ENCODE results near the gene HLA-E. TPM values are rescaled to one million over a fixed set of nuclear protein-coding genes. Genes with fewer than 3 reads are reported as not detected.
A peak's percentile ranks its signal among the peaks of the same experiment; 100 is the strongest.
"Not testable (repeated sequence)": the region's sequence is repeated elsewhere in the genome, so short reads cannot be mapped to it uniquely, and the experiment has no call there.

Gene HLA-E
- polyA plus RNA-seq, 1 donor from 2014 or later: 2,343 TPM

DNA sequence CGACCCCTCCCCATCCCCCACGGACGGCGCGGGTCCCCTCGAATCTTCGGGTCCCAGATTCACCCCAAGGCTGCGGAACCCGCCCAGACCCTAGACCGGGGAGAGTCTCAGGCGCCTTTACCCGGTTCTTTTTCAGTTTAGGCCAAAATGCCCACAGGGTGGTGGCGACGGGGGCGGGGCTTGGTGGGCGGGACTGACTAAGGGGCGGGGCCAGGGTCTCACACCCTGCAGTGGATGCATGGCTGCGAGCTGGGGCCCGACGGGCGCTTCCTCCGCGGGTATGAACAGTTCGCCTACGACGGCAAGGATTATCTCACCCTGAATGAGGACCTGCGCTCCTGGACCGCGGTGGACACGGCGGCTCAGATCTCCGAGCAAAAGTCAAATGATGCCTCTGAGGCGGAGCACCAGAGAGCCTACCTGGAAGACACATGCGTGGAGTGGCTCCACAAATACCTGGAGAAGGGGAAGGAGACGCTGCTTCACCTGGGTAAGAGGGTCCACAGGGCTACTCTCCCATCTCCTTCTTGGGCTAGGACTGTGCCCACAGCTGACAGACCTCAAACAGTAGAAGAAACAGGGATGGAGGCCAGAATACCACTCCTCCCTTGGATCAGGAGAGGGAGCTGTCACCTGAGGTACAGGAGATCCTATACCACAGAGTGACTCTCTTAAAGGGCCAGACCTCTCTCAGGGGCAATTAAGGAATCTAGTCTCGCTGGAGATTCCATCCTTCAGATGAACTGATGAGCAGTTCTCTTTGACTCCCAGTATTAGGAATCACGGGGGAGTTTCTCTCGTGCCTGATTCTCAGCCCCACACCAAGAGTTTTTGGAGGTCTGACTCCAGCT is 942 bp downstream of the HLA-E start:
- Mint-ChIP-seq H3K9me3 (peaks cover 0 to 2% (median 0%) of the 10 kb centered on the region in 3 donors), H3K36me3 (peaks cover 26% of the 10 kb centered on the region)

DNA sequence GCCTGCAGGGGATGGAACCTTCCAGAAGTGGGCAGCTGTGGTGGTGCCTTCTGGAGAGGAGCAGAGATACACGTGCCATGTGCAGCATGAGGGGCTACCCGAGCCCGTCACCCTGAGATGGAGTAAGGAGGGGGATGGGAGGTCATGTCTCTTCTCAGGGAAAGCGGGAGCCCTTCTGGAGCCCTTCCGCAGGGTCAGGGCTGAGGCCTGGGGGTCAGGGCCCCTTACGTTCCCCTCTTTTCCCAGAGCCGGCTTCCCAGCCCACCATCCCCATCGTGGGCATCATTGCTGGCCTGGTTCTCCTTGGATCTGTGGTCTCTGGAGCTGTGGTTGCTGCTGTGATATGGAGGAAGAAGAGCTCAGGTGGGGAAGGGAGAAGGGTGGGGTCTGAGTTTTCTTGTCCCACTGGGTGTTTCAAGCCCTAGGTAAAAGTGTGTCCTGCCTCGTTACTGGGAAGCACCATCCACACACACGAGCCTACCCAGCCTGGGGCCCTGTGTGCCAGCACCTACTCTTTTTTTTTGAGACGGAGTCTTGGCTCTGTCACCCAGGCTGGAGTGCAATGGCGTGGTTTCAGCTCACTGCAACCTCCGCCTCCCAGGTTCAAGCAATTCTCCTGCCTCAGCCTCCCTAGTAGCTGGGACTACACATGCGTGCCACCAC is 2.1 kb downstream of the HLA-E start:
- H3K4me1 Mint-ChIP-seq: peaks cover 37 to 46% (median 44%) of the 10 kb centered on the region in 3 donors
- H3K9me3 Mint-ChIP-seq, H3K27me3 Mint-ChIP-seq: not testable (repeated sequence)
- peaks cover 26% of the 10 kb centered on the region for H3K36me3 Mint-ChIP-seq
- H3K27ac Mint-ChIP-seq: peak overlapping the region; percentile 90 to 96 (median 95)
- peak overlapping the region; percentile 94 to 100 (median 99) for H3K4me3 Mint-ChIP-seq

More for the DNA sequence above, 942 bp downstream of the HLA-E start:
- peak overlapping the region; percentile 94 to 100 (median 99) for H3K4me3 Mint-ChIP-seq
- peak overlapping the region; percentile 96 to 100 (median 98) for H3K27ac Mint-ChIP-seq
- H3K4me1 Mint-ChIP-seq: peaks cover 26 to 36% (median 35%) of the 10 kb centered on the region in 3 donors
- H3K27me3 Mint-ChIP-seq: no peaks in the 10 kb centered on the region

DNA sequence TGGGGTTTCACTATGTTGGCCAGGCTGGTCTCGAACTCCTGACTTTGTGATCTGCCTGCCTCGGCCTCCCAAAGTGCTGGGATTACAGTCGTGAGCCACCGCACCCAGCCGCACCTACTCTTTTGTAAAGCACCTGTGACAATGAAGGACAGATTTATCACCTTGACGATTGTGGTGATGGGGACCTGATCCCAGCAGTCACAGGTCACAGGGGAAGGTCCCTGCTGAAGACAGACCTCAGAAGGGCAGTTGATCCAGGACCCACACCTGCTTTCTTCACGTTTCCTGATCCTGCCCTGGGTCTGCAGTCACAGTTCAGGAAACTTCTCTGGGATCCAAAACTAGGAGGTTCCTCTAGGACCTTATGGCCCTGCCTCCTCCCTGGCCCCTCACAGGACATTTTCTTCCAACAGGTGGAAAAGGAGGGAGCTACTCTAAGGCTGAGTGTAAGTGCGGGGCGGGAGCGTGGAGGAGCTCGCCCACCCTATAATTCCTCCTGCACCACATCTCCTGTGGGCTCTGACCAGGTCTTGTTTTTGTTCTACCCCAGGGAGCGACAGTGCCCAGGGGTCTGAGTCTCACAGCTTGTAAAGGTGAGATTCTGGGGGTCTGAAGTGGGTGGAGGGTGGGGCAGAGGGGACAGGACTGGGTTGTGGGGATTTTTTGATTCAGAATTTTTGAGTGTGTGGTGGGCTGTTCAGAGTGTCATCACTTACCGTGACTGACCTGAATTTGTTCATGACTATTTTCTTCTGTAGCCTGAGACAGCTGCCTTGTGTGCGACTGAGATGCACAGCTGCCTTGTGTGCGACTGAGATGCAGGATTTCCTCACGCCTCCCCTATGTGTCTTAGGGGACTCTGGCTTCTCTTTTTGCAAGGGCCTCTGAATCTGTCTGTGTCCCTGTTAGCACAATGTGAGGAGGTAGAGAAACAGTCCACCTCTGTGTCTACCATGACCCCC is 3.0 kb downstream of the HLA-E start:
- H3K27ac Mint-ChIP-seq: peak overlapping the region; percentile 90 to 96 (median 95)
- H3K9me3 Mint-ChIP-seq: peaks cover 0 to 2% (median 0%) of the 10 kb centered on the region in 3 donors
- peak overlapping the region; percentile 94 to 100 (median 99) for H3K4me3 Mint-ChIP-seq
- peaks cover 42 to 50% (median 46%) of the 10 kb centered on the region in 3 donors for H3K4me1 Mint-ChIP-seq
- H3K27me3 Mint-ChIP-seq: no peaks in the 10 kb centered on the region
- peaks cover 26% of the 10 kb centered on the region for H3K36me3 Mint-ChIP-seq

DNA sequence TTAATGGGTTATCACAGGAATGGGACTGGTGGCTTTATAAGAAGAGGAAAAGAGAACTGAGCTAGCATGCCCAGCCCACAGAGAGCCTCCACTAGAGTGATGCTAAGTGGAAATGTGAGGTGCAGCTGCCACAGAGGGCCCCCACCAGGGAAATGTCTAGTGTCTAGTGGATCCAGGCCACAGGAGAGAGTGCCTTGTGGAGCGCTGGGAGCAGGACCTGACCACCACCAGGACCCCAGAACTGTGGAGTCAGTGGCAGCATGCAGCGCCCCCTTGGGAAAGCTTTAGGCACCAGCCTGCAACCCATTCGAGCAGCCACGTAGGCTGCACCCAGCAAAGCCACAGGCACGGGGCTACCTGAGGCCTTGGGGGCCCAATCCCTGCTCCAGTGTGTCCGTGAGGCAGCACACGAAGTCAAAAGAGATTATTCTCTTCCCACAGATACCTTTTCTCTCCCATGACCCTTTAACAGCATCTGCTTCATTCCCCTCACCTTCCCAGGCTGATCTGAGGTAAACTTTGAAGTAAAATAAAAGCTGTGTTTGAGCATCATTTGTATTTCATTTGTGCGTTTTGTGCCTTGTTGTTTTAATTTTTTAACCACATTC is 4.4 kb downstream of the HLA-E start:
- peak overlapping the region; percentile 51 to 100 (median 97) for H3K4me3 Mint-ChIP-seq
- peak overlapping the region; percentile 74 to 96 (median 95) for H3K27ac Mint-ChIP-seq
- H3K36me3 Mint-ChIP-seq: peaks cover 24% of the 10 kb centered on the region
- peaks cover 0 to 2% (median 0%) of the 10 kb centered on the region in 3 donors for H3K9me3 Mint-ChIP-seq
- H3K4me1 Mint-ChIP-seq: peaks cover 52% of the 10 kb centered on the region in 3 donors
- H3K27me3 Mint-ChIP-seq: no peaks in the 10 kb centered on the region

DNA sequence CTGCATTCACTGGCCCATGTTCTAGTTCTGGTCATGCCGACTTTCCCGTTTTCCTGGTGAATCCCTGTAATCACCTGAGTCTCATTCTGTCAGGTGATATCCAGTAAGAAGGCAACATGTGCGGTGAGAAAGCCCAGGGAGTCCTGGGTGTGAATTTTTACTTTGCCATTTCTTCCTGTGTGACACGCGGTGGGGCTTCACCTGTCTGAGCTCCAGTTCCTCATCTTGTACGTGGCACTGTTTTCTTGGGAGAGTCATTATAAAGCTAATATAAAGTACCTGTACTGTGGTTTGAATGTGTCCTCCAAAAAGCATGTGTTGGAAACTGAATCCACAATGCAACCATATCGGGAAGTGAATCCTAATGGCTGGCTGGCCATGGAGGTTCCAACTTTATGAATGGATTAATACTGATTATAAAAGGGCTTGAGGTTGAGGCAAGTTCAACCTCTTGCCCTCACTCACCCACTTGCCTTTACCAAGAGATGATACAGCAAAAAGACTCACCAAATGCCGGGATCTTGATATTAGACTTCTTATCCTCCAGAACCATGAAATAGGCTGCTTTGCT is 5.1 kb downstream of the HLA-E start:
- H3K36me3 Mint-ChIP-seq: peaks cover 20% of the 10 kb centered on the region
- H3K27ac Mint-ChIP-seq: peak overlapping the region; percentile 74 to 96 (median 95)
- no peaks in the 10 kb centered on the region for H3K27me3 Mint-ChIP-seq
- H3K4me3 Mint-ChIP-seq: peak overlapping the region; percentile 51 to 100 (median 97)
- peaks cover 46 to 50% (median 49%) of the 10 kb centered on the region in 3 donors for H3K4me1 Mint-ChIP-seq
- peaks cover 0 to under 1% (median 0%) of the 10 kb centered on the region in 3 donors for H3K9me3 Mint-ChIP-seq

DNA sequence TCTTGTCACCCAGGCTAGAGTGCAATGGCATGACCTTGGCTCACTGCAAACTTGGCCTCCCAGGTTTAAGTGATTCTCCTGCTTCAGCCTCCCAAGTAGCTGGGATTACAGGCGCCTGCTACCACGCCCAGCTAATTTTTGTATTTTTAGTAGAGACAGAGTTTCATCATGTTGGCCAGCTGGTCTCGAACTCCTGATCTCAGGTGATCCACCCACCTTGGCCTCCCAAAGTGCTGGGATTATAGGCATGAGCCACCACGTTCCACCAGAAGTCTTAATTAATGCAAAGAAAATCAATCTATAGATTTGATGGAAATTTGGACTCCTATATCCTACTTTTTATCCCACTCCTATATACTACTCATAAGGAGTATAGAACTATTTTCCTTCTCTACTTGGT is 5.8 kb downstream of the HLA-E start:
- Mint-ChIP-seq H3K27ac (peak overlapping the region; percentile 74 to 96 (median 95)), H3K4me1 (peaks cover 48 to 53% (median 51%) of the 10 kb centered on the region in 3 donors), H3K36me3 (peaks cover 19% of the 10 kb centered on the region), H3K4me3 (peak overlapping the region in 3 of 4 donors; percentile 94 to 100 (median 100))
- H3K9me3 Mint-ChIP-seq, H3K27me3 Mint-ChIP-seq: not testable (repeated sequence)

DNA sequence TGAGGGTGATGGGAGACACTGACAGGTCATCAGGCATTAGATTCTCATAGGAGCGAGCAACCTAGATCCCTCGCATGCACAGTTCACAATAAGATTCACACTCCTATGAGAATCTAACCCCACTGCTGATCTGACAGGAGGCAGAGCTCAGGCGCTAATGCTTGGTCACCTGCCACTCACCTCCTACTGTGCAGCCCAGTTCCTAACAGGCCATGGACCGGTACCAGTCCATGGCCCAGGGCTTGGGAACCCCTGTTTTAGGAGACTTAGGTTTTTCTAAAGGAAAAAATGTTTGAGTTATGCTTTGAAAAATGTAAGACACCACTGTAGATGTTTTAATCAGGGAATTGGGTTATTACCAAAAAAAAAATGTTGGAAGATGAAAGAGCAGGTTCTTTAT is 6.7 kb downstream of the HLA-E start:
- no peaks in the 10 kb centered on the region for H3K27me3 Mint-ChIP-seq
- no peaks in the 10 kb centered on the region for H3K9me3 Mint-ChIP-seq
- H3K36me3 Mint-ChIP-seq: peaks cover 13% of the 10 kb centered on the region
- H3K27ac Mint-ChIP-seq: peak overlapping the region; percentile 57 to 96 (median 83)
- H3K4me1 Mint-ChIP-seq: peaks cover 55 to 62% (median 60%) of the 10 kb centered on the region in 3 donors
- H3K4me3 Mint-ChIP-seq: peak overlapping the region in 3 of 4 donors; percentile 16 to 94 (median 57)

DNA sequence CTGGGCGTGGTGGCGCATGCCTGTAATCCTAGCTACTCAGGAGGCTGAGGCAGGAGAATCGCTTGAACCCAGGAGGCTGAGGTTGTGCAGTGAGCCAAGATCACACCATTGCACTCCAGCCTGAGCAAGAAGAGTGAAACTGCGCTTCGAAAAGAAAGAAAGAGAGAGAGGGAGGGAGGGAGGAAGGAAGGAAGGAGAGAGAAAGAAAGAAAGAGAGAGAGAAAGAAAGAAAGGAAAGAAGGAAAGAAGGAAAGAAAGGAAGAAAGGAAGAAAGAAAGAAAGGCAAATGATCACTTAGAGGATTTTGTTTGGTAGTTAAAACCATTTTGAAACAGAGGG is 7.9 kb downstream of the HLA-E start:
- H3K27ac Mint-ChIP-seq: peak overlapping the region in 2 of 3 donors; percentile 72 to 96
- H3K27me3 Mint-ChIP-seq, H3K9me3 Mint-ChIP-seq, H3K36me3 Mint-ChIP-seq: not testable (repeated sequence)
- peaks cover 58 to 61% (median 58%) of the 10 kb centered on the region in 3 donors for H3K4me1 Mint-ChIP-seq
- H3K4me3 Mint-ChIP-seq: peak overlapping the region in 2 of 4 donors; percentile 25 to 83

DNA sequence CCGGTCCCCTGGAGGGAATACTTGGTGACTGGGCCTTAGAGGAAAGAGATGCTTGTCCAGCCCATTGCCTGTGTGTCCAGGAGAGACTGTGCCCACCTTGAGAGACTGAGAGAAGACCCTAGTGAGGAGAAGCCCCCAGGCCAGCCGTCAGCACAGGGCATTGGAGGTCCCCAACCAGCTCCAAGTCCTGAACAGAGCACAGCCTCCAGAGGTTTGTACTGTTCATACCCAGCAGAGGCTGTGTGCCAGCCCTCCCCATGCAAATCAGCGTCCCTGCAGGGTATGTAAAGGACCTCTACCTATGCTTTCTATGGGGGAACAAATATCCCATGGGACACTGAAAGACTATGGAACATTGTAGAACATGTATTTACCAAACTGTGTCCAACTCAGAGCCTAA is 8.4 kb downstream of the HLA-E start:
- Mint-ChIP-seq H3K36me3 (no peaks in the 10 kb centered on the region), H3K9me3 (no peaks in the 10 kb centered on the region), H3K4me3 (peak overlapping the region in 3 of 4 donors; percentile 17 to 83 (median 25)), H3K27ac (peak overlapping the region in 2 of 3 donors; percentile 72 to 96), H3K4me1 (peaks cover 55 to 61% (median 58%) of the 10 kb centered on the region in 3 donors), H3K27me3 (no peaks in the 10 kb centered on the region)

DNA sequence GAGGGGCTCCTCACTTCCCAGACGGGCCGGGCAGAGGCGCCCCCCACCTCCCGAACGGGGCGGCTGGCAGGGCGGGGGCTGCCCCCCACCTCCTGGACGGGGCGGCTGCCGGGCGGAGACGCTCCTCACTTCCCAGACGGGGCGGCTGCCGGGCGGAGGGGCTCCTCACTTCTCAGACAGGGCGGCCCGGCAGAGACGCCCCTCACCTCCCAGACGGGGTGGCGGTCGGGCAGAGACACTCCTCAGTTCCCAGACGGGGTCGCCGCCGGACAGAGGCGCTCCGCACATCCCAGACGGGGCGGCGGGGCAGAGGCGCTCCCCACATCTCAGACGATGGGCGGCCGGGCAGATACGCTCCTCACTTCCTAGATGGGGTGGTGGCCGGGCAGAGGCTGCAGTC is 9.4 kb downstream of the HLA-E start:
- not testable (repeated sequence) for H3K27ac Mint-ChIP-seq, H3K9me3 Mint-ChIP-seq, H3K27me3 Mint-ChIP-seq, H3K4me3 Mint-ChIP-seq, H3K36me3 Mint-ChIP-seq
- peaks cover 49 to 55% (median 52%) of the 10 kb centered on the region in 3 donors for H3K4me1 Mint-ChIP-seq

DNA sequence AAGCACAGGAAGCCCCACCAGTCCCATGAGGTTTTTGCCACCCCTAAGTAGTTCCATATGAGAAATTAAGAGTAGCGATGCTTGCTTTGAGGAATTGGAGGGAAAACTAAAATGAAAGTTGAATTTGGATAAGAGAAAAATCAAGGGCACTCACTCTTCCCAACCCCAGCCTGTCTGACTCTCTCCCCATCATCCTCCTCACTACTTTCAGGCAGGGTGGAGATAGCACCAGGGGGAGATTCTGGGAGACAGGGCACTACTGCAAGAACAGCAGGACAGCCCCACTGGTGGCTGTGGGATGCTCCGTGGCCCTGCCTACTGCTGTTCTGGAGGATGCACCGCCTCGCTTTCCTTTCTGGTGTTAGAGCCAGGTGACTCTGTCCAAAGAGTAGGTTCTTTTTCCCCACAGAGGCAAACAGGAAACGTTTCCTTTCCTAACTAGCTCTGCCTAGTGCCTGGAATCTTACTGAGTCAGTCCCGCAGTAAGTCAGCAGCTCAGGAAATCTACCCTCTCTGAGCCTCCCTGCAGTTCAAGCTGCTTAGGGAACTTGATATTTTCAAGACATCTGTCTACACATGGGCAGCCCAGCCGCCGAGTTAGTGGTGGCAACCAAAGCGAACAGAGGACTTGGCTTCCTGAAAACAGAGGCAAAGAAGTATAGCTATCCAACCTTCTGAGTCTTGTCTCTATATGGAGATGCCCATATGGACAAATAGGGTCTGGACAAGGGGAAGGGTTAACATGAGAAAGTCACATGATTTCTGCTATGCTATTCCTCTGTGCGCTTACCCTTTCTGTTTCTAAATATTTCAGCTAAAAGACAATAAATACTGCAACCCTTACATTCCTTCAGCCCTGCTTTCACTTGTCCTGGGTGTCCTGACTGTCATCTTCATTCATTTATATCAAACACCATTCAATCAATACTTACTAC is 11.4 kb downstream of the HLA-E start:
- H3K27me3 Mint-ChIP-seq: no peaks in the 10 kb centered on the region
- H3K27ac Mint-ChIP-seq: peak overlapping the region; percentile 44 to 93 (median 88)
- H3K4me1 Mint-ChIP-seq: peaks cover 33 to 39% (median 35%) of the 10 kb centered on the region in 3 donors
- no peaks in the 10 kb centered on the region for H3K9me3 Mint-ChIP-seq
- no peaks in the 10 kb centered on the region for H3K36me3 Mint-ChIP-seq
- H3K4me3 Mint-ChIP-seq: peak overlapping the region; percentile 74 to 89 (median 81)

DNA sequence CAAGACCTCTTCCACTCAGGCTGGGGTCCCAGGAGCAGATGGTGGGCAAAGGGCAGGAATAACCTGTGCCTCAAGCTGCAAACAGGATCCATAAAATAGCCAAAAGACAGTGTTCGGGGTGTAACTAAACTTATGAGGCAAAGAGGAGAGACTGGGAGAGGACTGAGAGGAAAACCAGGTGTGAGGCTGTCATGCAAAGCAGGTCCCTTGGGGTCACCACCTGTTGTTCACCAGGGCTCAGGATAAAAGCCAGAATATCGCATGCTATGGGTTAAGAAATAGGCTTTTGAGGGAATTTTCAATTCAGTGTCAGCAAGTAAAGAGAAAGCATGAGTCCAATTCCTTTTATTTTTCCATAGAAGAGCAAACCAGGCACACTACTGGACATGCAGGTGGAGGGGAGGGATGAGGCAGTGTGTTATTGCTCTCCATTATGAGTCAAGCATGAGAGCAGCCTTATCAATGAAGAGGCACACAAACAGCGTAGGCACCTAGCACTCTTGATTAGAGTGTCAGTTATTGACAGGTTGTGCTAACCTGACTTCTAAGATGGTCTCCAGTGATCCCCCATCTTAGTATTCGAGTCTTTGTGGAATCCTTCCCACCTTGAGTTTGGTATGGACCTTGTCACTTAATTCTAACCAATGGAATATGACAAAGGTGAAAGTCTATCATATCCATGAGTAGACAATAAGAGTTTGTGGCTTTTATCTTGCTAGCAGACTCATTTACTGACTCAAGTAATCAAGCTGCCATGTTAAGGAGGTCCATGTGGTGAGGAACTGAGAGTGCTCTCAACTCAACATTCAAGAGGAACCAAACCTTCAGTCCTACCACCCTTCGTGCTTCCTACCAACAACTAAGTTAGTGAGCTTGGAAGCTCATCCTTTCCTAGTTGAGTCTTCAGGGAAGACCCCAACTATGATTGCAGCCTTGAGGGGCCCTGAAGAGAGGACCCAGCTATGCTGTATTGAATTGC is 18.8 kb downstream of the HLA-E start:
- Mint-ChIP-seq H3K27ac (peak overlapping the region; percentile 84 to 97 (median 90)), H3K9me3 (no peaks in the 10 kb centered on the region), H3K36me3 (no peaks in the 10 kb centered on the region), H3K27me3 (no peaks in the 10 kb centered on the region), H3K4me1 (peaks cover 47 to 56% (median 52%) of the 10 kb centered on the region in 3 donors), H3K4me3 (peak overlapping the region; percentile 70 to 92 (median 82))
